OCI-M2 (cell line): Measurements from ENCODE around the gene AMIGO1.

Experiments used
- DNase-seq: peaks from one replicate; lab custom pipeline; 2025; ENCODE audit not compliant: unreplicated experiment; lab: John Stamatoyannopoulos, UW

The AMIGO1 gene

GRCh38 chr1:109509176-109510134, at the start of gene AMIGO1:
Gene AMIGO1 (minus strand): TSS chr1:109509727. CDS start chr1:109508912, 815 bp downstream.
- DNase-seq = no peak

GRCh38 chr1:109557520-109557919, 48.0 kb upstream of the AMIGO1 start:
- no peak for DNase-seq

GRCh38 chr1:109556563-109556962, 47.0 kb upstream of the AMIGO1 start:
- no peak for DNase-seq

GRCh38 chr1:109548321-109549267, 39.1 kb upstream of the AMIGO1 start, which contains the start of gene GNAI3:
Gene GNAI3 (plus strand): TSS chr1:109548615. CDS start chr1:109548721, 106 bp downstream.
- DNase-seq = peak; percentile 38

- no peak for DNase-seq
These were observed 38.2 kb upstream of the AMIGO1 start for GRCh38 chr1:109547463-109548320.

- DNase-seq = peak; percentile 48
These were observed 37.0 kb upstream of the AMIGO1 start for GRCh38 chr1:109546311-109547109.

GRCh38 chr1:109543988-109544735, 34.6 kb upstream of the AMIGO1 start:
- no peak for DNase-seq

- DNase-seq = no peak
These were observed 33.9 kb upstream of the AMIGO1 start for GRCh38 chr1:109543283-109543987.

- DNase-seq = no peak
These were observed 33.1 kb upstream of the AMIGO1 start for GRCh38 chr1:109542657-109543056.

- no peak for DNase-seq
These were observed 31.6 kb upstream of the AMIGO1 start for GRCh38 chr1:109541102-109541501.

GRCh38 chr1:109539676-109540075, 30.1 kb upstream of the AMIGO1 start, which contains the start of gene GPR61:
Gene GPR61 (plus strand): TSS chr1:109539872. CDS start chr1:109543023, 3,151 bp downstream.
- no peak for DNase-seq

GRCh38 chr1:109538827-109539555, 29.5 kb upstream of the AMIGO1 start:
- DNase-seq = no peak

- no peak for DNase-seq
These were observed 28.1 kb upstream of the AMIGO1 start for GRCh38 chr1:109537450-109538178.

- no peak for DNase-seq
These were observed 26.5 kb upstream of the AMIGO1 start for GRCh38 chr1:109535971-109536491.

GRCh38 chr1:109535481-109535880, 26.0 kb upstream of the AMIGO1 start:
- DNase-seq = no peak

GRCh38 chr1:109534307-109534858, 24.9 kb upstream of the AMIGO1 start:
- DNase-seq = no peak
